Duodenal mucosa (tissue), 2 donors: ENCODE data around the gene SAPCD1.
A peak's percentile ranks its signal among the peaks of the same experiment; 100 is the strongest.

Experiments
- H3K27ac ChIP-seq: one replicate; pipeline ENCODE4 v1.7.0; 2013; ENCODE audit warnings: low read depth, low read length
- H3K27me3 ChIP-seq, 2 donors: one replicate each; pipeline ENCODE4 v1.7.0; 2013; ENCODE audit warnings: low read length in 2 of 2, control low read depth in 1 of 2; ENCODE audit not compliant: insufficient read depth in 2 of 2, control insufficient read depth in 1 of 2
- H3K36me3 ChIP-seq, 2 donors: one replicate each; pipeline ENCODE4 v1.7.0; 2013; ENCODE audit warnings: low read length in 2 of 2, control low read depth in 1 of 2; ENCODE audit not compliant: insufficient read depth in 2 of 2, control insufficient read depth in 1 of 2
- H3K4me1 ChIP-seq, 2 donors: one replicate each; pipeline ENCODE4 v1.7.0; 2013; ENCODE audit warnings: low read length in 2 of 2, control low read depth in 1 of 2; ENCODE audit not compliant: insufficient read depth in 2 of 2, control insufficient read depth in 1 of 2
- H3K4me3 ChIP-seq, 2 donors: one replicate each; pipeline ENCODE4 v1.7.0; 2013; ENCODE audit warnings: low read length in 2 of 2, low read depth in 1 of 2
- H3K9ac ChIP-seq, 2 donors: one replicate each; pipeline ENCODE4 v1.7.0; 2013; ENCODE audit warnings: low read length in 2 of 2, low read depth in 1 of 2
- H3K9me3 ChIP-seq, 2 donors: one replicate each; pipeline ENCODE4 v1.7.0; 2013; ENCODE audit warnings: low read length in 2 of 2, control low read depth in 1 of 2; ENCODE audit not compliant: control insufficient read depth in 1 of 2

SAPCD1 gene

DNA sequence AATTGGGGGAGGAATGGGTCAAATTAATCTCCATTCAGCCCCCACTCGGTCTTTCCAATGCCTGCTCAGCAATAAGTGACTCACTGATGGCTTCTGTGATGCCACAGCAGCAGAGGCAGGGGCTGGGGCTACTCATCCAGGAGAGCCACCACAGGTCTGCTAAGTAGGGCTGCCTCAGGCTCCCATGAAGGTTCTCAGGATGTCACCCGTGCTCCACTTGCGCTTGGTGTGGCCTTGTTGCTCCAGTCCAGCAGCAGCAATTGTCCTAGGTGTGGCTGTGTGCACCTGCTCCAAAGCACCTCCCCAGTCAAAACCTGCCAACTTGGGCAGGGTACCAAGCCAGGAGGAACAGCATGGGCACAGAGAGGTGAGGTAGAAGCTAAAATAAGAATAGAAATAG, 40.3 kb upstream of the SAPCD1 start:
- H3K4me3 ChIP-seq: no peak overlapping the region
- peaks cover 20 to 29% of the 10 kb centered on the region in 2 donors for H3K4me1 ChIP-seq
- peaks cover 0 to 15% of the 10 kb centered on the region in 2 donors for H3K36me3 ChIP-seq
- no peak overlapping the region for H3K9ac ChIP-seq
- H3K9me3 ChIP-seq: no peaks in the 10 kb centered on the region
- no peak overlapping the region for H3K27ac ChIP-seq
- no peaks in the 10 kb centered on the region for H3K27me3 ChIP-seq

GRCh38 chr6:31723245-31723979, 39.0 kb upstream of the SAPCD1 start, which contains the start of gene MPIG6B:
MPIG6B (plus strand) TSS chr6:31723373; CDS start chr6:31723384, 11 bp downstream.
- Histone ChIP-seq H3K4me3 (no peak within 1 kb of the TSS), H3K36me3 (peaks cover under 1 to 21% of the 10 kb centered on the region in 2 donors), H3K27me3 (no peaks in the 10 kb centered on the region), H3K4me1 (peaks cover 26 to 31% of the 10 kb centered on the region in 2 donors), H3K9ac (no peak within 1 kb of the TSS), H3K27ac (no peak within 1 kb of the TSS), H3K9me3 (no peaks in the 10 kb centered on the region)

DNA sequence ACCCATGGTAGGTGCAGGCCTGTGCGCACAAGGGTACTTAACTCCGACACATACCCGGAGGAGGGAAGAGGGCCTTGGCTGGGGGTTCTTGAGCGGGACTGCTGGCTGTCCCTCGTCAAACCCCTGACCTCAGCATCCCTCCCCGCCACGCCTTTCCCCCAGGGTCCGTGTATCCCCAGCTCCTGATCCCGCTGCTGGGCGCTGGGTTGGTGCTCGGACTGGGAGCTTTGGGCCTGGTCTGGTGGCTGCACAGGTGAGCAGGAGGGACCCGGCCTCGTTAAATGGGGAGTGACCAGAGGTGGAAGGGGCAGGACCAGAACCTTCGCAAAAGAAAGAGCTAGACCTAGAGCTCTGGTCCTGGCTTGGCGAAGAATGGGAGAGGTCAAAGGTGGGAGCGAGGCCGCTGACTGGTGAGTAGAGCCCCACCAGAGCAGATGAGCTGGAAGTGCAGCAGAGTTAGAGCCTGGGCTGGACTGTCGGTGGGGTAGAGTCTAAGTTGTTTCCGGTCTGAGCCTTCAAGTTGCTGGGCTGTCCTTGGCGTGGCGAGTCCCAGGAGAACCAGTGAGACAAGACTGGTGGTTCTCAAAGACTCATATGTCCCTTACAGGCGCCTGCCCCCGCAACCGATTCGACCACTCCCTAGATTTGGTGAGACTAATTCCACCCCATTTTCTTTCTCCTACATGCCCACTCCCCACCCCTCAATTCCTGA, 38.3 kb upstream of the SAPCD1 start:
- peaks cover 27 to 30% of the 10 kb centered on the region in 2 donors for H3K4me1 ChIP-seq
- peaks cover 3 to 21% of the 10 kb centered on the region in 2 donors for H3K36me3 ChIP-seq
- no peak overlapping the region for H3K9ac ChIP-seq
- H3K4me3 ChIP-seq: no peak overlapping the region
- H3K9me3 ChIP-seq: no peaks in the 10 kb centered on the region
- no peaks in the 10 kb centered on the region for H3K27me3 ChIP-seq
- no peak overlapping the region for H3K27ac ChIP-seq

DNA sequence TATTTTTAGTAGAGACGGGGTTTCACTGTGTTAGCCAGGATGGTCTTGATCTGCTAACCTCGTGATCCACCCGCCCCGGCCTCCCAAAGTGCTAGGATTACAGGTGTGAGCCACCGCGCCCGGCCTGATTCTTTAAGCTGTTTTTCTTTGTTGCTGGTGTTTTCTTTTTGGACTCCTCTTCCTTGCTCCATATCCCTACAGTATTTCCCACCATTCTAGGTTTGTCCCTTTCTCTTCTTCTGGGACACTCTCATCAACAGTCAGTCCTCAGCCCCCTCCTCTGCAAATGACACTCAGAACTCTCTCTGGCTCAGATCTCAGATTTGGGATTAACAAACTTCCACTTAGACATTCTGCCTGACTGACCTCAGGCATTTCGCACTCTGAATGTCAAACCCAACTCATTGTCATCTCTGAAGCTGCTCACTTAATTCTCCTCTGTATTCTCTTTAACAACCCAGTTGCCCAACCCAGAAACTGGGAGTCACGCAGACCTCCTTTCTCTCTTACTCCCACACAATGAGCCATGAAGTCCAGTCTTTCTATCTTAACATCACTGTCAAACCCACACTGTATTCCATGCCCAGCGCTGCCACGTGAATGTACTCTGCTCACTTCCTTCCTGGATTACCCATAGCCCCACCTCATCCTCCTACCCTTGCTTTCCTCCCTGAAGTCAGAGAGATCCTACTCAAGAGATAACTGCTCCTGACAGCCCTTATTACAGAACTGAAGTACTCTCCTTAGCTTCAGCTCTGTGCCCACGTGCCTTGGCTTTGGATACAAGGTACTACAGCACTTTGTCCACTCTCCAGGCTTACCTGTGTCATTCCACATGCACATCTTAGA, 36.7 kb upstream of the SAPCD1 start:
- H3K27ac ChIP-seq: no peak overlapping the region
- H3K4me3 ChIP-seq: no peak overlapping the region
- H3K36me3 ChIP-seq: peaks cover 4 to 24% of the 10 kb centered on the region in 2 donors
- H3K9ac ChIP-seq: no peak overlapping the region
- H3K27me3 ChIP-seq: no peaks in the 10 kb centered on the region
- peaks cover 31% of the 10 kb centered on the region in 2 donors for H3K4me1 ChIP-seq
- H3K9me3 ChIP-seq: no peaks in the 10 kb centered on the region

DNA sequence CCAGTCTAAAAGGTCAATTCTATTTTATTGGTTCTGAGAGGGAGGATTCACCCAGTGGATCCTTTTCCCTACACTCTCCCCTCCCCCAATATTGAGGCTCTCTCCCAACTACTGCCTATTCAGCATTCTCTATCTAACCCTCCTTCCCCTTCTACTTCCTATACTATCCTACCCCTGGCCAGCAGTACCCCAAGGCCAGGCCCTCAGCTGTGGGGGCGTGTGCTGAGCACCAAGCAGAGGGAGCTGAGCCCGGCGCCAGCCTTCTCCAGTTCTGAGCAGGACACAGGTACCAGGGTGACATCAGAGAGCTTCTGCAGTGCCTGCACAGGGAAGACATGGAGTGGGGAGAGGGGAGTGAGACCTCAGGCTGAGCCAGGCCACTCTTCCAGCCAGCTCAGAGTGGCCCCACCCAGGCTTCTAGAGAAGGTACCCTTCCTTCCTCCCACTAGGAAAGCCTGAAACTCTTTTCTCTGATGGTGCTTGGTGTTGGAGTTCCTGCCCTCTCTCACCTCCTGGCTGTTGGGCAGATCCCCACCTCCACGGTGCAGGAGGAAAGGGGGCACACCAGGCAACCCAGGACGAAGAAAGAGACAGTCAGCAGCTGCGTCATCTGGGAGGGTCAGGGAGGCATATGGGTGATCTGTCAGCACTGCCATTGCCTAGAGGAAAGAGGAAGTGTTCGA, 35.3 kb upstream of the SAPCD1 start:
- Histone ChIP-seq H3K9ac (peak overlapping the region in 1 of 2 donors; percentile 10), H3K4me3 (no peak overlapping the region), H3K9me3 (no peaks in the 10 kb centered on the region), H3K4me1 (peaks cover 35 to 37% of the 10 kb centered on the region in 2 donors), H3K27me3 (no peaks in the 10 kb centered on the region), H3K27ac (peak overlapping the region; percentile 17), H3K36me3 (peaks cover 15 to 38% of the 10 kb centered on the region in 2 donors)

GRCh38 chr6:31727717-31728671, 34.5 kb upstream of the SAPCD1 start:
- peaks cover 17 to 42% of the 10 kb centered on the region in 2 donors for H3K36me3 ChIP-seq

DNA sequence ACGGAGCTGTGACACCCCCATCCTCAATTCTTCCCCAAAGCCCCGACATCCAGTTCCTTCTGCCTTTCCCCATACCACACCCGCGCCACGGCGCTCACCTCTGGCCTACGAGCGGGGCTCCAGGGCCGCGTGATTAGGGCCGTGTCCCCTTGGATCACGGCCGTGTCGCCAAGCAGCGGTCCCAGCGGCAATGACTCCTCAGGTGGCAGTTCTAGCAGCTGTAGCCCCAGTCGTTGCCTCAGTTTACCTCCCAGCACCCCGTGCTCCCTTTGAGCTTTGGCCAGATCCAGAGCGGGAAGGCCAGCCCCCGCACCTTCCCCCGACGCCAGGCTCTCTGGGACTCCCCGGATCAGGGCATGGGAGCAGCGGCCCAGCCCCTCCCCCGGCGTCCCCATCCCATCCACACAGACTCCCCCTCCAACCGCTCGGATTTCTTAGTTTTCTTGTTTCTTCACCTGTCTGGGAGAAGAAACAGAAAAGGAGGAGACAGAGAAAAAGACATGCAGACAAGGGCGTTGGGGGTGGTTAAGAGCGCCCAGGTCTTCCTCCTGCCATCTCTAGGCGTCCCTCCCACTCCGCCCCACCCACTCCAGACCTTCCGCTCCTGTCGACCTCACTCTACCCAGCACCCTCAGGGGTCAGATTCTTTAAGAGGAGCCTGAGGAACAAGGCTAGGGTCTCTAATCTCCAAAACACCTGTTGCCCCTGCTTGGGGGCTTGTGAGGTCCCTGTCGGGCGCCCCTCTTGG, 33.5 kb upstream of the SAPCD1 start, which contains the start of gene DDAH2:
TSS of gene DDAH2 (minus strand) at position 533 of the 748 bp plus-strand sequence. CDS start at position 395, 138 bp downstream.
- Histone ChIP-seq H3K27me3 (no peaks in the 10 kb centered on the region), H3K9me3 (no peaks in the 10 kb centered on the region), H3K36me3 (peaks cover 26 to 52% of the 10 kb centered on the region in 2 donors), H3K27ac (peak within 1 kb of the TSS; percentile 96), H3K9ac (peak within 1 kb of the TSS; percentile 70 to 96), H3K4me1 (peaks cover 44 to 46% of the 10 kb centered on the region in 2 donors), H3K4me3 (peak within 1 kb of the TSS; percentile 81 to 84)

More at GRCh38 chr6:31727717-31728671, 34.5 kb upstream of the SAPCD1 start:
- Histone ChIP-seq H3K4me3 (peak overlapping the region; percentile 81 to 84), H3K27me3 (no peaks in the 10 kb centered on the region), H3K9ac (peak overlapping the region in 1 of 2 donors; percentile 96), H3K27ac (no peak overlapping the region), H3K9me3 (no peaks in the 10 kb centered on the region), H3K4me1 (peaks cover 35 to 37% of the 10 kb centered on the region in 2 donors)

GRCh38 chr6:31729515-31729978, 32.9 kb upstream of the SAPCD1 start:
- Histone ChIP-seq H3K27ac (peak overlapping the region; percentile 96), H3K9ac (peak overlapping the region; percentile 70 to 96), H3K27me3 (no peaks in the 10 kb centered on the region), H3K4me1 (peaks cover 50 to 52% of the 10 kb centered on the region in 2 donors), H3K36me3 (peaks cover 31 to 56% of the 10 kb centered on the region in 2 donors), H3K4me3 (peak overlapping the region; percentile 81 to 84), H3K9me3 (no peaks in the 10 kb centered on the region)
